ENCODE results near the gene PLAAT1.

PLAAT1 gene

DNA sequence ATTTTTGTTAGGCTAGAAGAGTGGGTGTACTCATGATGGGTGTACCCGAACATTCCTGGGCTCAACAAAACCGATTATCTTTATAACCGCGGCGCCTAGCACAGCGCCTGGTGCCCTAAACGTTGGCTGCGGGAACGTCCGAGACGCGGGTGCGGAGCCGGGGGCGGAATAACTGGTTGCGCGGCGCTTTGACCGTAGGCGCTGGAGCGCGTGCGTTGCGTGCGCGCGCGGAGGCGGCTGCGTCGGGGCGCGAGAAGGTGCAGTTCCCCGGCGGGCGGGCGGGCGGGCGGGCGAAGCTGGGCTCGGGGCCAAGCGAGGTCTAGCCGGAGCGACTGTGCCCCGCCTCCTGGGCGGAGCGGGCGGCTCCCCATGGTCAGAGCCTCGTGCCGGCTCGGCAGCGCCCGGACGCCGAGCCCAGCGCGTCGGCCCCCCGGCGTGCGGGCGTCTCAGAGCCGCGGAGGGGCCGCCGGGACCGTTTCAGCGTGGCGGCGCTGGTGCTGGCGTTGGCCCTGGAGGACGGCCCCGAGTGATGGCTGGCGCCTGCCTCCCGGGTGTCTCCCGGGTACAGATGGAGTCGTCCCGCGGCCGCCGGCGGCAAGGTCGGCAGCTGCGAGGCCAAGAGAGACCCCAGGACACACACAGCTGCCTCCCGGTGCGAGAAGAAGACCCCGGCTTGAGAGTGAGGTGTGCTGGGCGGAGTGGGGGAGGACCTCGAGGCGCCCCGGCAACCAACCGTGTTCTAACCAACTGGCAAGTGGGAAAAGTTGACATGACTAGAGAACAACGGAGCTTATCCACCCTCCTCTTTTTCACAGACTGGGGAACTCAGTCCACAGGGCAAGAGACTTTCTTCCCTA, at the start of gene PLAAT1:
TSS of gene PLAAT1 (plus strand) at position 373 of the 857 bp plus-strand sequence. CDS start 14,429 bp downstream, outside the sequence.
- peak within 1 kb of the TSS; percentile 54 for H3K4me3 ChIP-seq (ENCODE audit: low read depth, low read length)
- in situ Hi-C loops (cut with HindIII; ENCODE audit: low sequenced_read_pairs): no loop called here
- TF ChIP-seq, protein P1, sequence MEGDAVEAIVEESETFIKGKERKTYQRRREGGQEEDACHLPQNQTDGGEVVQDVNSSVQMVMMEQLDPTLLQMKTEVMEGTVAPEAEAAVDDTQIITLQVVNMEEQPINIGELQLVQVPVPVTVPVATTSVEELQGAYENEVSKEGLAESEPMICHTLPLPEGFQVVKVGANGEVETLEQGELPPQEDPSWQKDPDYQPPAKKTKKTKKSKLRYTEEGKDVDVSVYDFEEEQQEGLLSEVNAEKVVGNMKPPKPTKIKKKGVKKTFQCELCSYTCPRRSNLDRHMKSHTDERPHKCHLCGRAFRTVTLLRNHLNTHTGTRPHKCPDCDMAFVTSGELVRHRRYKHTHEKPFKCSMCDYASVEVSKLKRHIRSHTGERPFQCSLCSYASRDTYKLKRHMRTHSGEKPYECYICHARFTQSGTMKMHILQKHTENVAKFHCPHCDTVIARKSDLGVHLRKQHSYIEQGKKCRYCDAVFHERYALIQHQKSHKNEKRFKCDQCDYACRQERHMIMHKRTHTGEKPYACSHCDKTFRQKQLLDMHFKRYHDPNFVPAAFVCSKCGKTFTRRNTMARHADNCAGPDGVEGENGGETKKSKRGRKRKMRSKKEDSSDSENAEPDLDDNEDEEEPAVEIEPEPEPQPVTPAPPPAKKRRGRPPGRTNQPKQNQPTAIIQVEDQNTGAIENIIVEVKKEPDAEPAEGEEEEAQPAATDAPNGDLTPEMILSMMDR (IDR thresholded peaks at IDR 0.05; ENCODE audit: low read depth, low read length): no peak
- DNase-seq (ENCODE audit: low read depth, low spot score): peak; percentile 58

DNA sequence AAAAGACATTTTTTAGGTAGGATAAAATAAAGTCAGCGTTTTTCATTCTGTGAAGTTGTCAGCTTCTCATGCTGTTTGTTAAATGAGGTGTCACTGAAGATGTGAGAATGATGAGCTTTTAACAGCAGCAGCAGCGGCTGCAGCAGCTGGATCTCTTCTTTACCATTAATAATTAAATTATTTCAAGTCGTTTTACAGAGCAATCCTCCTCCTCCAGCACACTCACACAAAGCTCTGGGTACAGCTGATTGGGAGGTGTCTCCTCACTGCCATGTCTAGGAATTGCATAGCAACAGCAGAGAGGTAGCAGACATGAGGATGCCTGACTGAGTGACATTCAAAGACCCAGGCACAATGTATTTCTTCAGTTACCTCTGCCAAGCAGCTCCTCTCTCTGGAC, 46.7 kb upstream of the PLAAT1 start:
- TF ChIP-seq, protein P1 (IDR thresholded peaks at IDR 0.05; ENCODE audit: low read depth, low read length): no peak
- in situ Hi-C loops (cut with HindIII; ENCODE audit: low sequenced_read_pairs): no loop called here
- no peak for DNase-seq (ENCODE audit: low read depth, low spot score)
- H3K4me3 ChIP-seq (ENCODE audit: low read depth, low read length): no peak overlapping the region

DNA sequence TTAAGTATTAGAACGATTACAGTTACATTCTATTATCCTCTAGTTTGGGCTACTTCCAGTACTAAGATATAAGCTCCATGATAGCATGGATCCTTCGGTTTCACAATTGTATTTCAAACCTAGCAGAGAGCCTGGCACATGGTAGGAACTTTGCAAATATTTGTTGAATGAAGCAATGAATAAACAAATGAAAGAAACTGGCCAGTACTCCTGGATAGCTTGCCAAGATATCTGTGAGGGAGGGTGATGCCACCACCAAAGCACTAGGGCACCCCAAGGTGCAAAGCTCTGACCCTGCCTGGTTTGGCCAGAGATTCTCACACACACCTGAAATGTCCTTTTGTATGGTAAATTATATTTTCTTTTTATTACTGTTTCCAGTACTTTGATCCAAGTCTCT, 44.3 kb upstream of the PLAAT1 start:
- no peak for DNase-seq (ENCODE audit: low read depth, low spot score)
- TF ChIP-seq, protein P1 (IDR thresholded peaks at IDR 0.05; ENCODE audit: low read depth, low read length): no peak
- in situ Hi-C loops (cut with HindIII; ENCODE audit: low sequenced_read_pairs): no loop called here
- H3K4me3 ChIP-seq (ENCODE audit: low read depth, low read length): no peak overlapping the region

DNA sequence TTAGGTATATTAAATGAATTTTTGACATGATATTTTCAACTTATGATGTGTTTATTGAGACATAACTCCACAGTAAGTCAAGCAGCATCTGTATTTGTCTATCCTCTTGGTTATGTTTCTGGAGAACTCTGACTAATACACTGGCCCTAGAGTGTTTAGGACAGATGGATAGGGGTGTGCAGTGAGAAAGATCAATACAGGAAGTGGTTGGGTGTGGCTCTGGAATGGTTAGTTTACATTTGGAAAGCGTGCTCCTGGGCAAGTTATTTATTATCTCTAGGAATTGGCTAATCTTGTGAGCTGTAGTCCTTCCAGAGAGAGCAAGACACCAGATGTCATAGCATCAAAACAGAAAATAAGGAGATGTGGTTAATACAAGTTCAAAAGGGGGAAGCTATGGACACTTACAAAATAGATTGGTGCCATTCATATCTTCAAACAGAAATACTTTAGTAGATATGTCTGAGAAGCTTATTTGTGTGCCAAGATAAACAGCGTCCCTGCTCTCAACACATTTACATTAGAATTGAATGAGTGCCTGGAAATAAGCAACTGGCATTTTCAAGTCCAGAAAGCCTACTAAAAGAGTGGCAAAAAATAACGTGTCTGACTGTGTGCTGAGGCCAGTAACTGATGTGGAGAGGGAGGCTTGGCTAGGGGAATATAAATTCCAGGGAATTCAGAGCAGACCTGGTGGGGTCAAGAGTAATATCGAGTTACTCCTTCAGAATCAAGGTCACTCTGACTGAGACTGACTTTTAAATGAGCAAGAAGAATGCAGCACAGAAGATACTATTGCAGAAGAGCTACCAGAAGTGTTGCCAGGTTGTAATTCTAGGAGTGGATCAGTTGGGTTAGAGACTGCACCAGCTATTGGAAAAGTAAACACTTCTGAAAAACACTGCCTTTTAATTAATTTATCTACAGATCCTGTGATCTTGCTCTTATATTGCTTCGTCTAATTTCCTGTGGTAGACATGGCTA, 33.4 kb upstream of the PLAAT1 start:
- in situ Hi-C loops (cut with HindIII; ENCODE audit: low sequenced_read_pairs): no loop called here

DNA sequence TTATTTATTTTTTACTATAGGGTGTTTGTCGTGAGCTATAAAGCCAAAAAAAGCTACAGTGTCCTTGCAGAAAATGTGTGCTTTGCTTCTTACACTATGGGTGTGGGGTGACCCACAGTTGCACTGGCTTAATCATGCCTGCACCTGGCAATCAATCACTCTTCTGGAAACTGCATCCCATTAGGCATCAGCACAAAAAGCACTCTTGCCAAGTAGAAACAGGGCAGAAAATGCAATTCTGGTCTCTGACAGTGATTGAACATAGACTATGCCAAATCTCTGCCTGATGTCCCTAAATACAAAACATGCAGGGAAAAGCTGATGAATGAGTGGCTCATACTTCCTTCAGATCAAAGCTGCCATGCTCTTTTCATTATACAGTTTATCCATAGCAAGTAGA, 30.4 kb upstream of the PLAAT1 start:
- no peak for DNase-seq (ENCODE audit: low read depth, low spot score)
- in situ Hi-C loops (cut with HindIII; ENCODE audit: low sequenced_read_pairs): no loop called here

More for the DNA sequence above, 33.4 kb upstream of the PLAAT1 start:
- no peak overlapping the region for H3K4me3 ChIP-seq (ENCODE audit: low read depth, low read length)
- TF ChIP-seq, protein P1 (IDR thresholded peaks at IDR 0.05; ENCODE audit: low read depth, low read length): no peak
- DNase-seq (ENCODE audit: low read depth, low spot score): no peak

DNA sequence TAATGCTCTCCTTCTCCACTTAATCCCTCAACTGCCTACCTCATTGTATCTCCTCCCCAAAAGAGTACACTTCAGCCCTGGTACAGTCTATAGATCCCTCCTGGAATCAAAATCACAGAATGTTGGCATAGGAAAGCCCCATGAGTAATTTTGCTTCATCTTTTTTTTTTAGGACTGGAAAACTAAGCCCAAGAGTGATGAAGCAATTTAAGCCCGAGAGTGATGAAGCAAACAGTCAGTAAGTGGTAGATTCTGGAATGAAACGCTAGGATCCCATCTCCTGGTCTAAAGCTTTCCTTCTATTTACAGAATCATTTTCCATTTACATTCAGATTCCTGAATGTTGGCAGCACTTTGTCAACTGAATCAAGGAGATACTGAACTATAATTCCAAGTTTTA, 29.8 kb upstream of the PLAAT1 start:
- DNase-seq (ENCODE audit: low read depth, low spot score): no peak
- no peak overlapping the region for H3K4me3 ChIP-seq (ENCODE audit: low read depth, low read length)
- in situ Hi-C loops (cut with HindIII; ENCODE audit: low sequenced_read_pairs): no loop called here
- TF ChIP-seq, protein P1 (IDR thresholded peaks at IDR 0.05; ENCODE audit: low read depth, low read length): no peak

More for the DNA sequence above, 30.4 kb upstream of the PLAAT1 start:
- TF ChIP-seq, protein P1 (IDR thresholded peaks at IDR 0.05; ENCODE audit: low read depth, low read length): no peak
- H3K4me3 ChIP-seq (ENCODE audit: low read depth, low read length): no peak overlapping the region

All from astrocyte of the spinal cord (primary cell).